B cell (primary cell): ENCODE data around the gene C10orf90.

Experiments used
- EZH2 ChIP-seq: IDR thresholded peaks from 2 replicates; pipeline ENCODE4 v1.6.1; 2012; ENCODE audit warnings: borderline replicate concordance, low read depth, mild to moderate bottlenecking, moderate library complexity, low read length; ENCODE audit not compliant: insufficient read depth, poor library complexity, severe bottlenecking
- TF ChIP-seq, protein P1 (sequence below): fragments of 200-600 bp; IDR thresholded peaks from one replicate; pipeline ENCODE4 v1.8.0; 2022; ENCODE audit warnings: antibody characterized with exemption, mild to moderate bottlenecking

DNA sequence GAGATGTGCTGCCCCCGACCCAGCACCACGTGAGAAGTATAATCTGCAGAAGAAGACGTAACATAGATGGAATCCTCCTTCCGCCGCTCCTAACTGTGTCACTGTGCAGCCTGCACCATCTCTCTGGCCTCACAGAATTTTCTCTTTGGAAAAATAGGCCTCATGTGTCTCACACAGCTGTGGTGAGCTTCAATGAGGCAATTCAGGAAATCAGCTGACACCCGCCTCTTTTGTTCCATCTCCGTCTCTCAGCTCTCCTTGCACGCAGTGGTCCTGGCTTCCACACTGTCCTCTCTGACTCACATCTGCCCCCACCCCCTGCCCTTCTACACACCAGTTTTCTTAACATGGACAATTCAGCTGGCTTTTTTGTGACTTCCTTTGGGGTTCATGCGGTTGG, 7.2 kb downstream of the C10orf90 start:
- TF ChIP-seq, protein P1, sequence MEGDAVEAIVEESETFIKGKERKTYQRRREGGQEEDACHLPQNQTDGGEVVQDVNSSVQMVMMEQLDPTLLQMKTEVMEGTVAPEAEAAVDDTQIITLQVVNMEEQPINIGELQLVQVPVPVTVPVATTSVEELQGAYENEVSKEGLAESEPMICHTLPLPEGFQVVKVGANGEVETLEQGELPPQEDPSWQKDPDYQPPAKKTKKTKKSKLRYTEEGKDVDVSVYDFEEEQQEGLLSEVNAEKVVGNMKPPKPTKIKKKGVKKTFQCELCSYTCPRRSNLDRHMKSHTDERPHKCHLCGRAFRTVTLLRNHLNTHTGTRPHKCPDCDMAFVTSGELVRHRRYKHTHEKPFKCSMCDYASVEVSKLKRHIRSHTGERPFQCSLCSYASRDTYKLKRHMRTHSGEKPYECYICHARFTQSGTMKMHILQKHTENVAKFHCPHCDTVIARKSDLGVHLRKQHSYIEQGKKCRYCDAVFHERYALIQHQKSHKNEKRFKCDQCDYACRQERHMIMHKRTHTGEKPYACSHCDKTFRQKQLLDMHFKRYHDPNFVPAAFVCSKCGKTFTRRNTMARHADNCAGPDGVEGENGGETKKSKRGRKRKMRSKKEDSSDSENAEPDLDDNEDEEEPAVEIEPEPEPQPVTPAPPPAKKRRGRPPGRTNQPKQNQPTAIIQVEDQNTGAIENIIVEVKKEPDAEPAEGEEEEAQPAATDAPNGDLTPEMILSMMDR = no peak
- no peak for TF ChIP-seq EZH2
